BLaER1 treated with 17β-estradiol and CSF1 and Interleukin-3, amounts not matched to agents 10 nM and 100 nM (cell line): ENCODE measurements around the gene EIF4E2.
A peak's percentile ranks its signal among the peaks of the same experiment; 100 is the strongest.

Experiments
- H3K27ac ChIP-seq, 11 experiments: shearing (Covaris generic); formaldehyde crosslinking; 2 replicates each; pipeline ENCODE4 v1.8.1; 2022
- H3K27me3 ChIP-seq, 11 experiments: shearing (Covaris generic); formaldehyde crosslinking; 2 replicates each; pipeline ENCODE4 v1.8.1; 2022
- H3K36me3 ChIP-seq, 11 experiments: shearing (Covaris generic); formaldehyde crosslinking; 2 replicates each; pipeline ENCODE4 v1.8.1; 2022
- H3K4me1 ChIP-seq, 10 experiments: shearing (Covaris generic); formaldehyde crosslinking; 2 replicates each; pipeline ENCODE4 v1.8.1; 2022
- H3K4me2 ChIP-seq, 11 experiments: shearing (Covaris generic); formaldehyde crosslinking; 2 replicates each; pipeline ENCODE4 v1.8.1; 2022
- H3K4me3 ChIP-seq, 10 experiments: shearing (Covaris generic); formaldehyde crosslinking; 2 replicates each; pipeline ENCODE4 v1.8.1; 2022
- H3K9ac ChIP-seq, 11 experiments: shearing (Covaris generic); formaldehyde crosslinking; 2 replicates each; pipeline ENCODE4 v1.8.1; 2022
- H3K9me3 ChIP-seq, 11 experiments: shearing (Covaris generic); formaldehyde crosslinking; replicated peaks in 1 of 11; 2 replicates each; pipeline ENCODE4 v1.8.1; 2022
- H4K20me1 ChIP-seq, 11 experiments: shearing (Covaris generic); formaldehyde crosslinking; 2 replicates each; pipeline ENCODE4 v1.8.1; 2022
- Cebpa-rat ChIP-seq, 11 experiments: shearing (Covaris generic); IDR thresholded peaks; 2 replicates each; pipeline ENCODE4 v1.8.1; 2022

Gene EIF4E2

DNA sequence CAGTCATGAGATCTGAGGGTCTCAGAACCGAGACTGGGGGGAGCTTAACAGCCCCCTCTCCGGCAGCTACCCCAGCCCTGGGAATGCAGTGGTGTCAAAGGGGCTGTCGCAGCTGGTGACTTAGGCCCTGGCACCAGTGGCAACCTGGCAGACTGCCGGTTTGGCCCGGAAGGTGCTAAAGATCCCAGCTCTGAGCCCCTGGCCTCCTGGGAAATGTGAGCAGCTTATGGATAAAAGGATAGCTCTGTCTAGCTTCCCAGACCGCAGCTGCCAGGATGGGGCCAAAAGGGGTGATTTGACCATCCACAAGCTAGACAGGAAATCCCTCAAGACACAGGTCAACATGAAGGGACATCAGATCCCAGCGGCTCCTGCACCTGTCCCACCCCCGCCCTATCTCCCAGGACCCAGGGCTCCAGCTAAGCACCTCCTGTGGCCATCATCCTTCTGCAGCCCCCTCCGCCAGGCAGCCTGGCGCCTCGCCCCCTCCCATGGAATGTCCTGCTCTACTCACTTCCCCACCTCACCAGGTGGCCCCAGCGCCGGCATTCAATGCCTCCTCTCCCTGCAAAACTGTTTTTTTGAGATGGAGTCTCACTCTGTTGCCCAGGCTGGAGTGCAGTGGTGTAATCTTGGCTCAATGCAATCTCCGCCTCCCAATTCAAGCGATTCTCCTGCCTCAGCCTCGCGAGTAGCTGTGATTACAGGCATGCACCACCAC is 49.7 kb downstream of the EIF4E2 start:
- no peak overlapping the region for H3K27ac ChIP-seq

DNA sequence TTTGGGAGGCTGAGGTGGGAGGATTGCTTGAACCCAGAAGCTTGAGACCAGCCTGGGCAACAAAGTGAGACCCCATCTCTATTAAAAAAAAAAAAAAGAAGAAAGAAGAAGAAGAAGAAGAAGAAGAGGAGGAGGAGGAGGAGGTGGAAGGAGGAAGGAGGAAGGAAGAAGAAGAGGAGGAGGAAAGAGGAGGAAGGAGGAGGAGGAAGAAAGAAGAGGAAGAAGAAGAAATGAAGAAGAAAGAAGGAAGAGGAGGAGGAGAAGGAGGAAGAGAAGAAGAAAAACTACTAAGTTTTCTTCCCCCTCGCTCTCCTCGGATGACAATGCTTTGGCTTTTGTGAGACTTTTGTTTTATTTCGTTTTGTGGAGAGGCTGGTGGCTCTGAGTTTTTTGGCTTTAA is 52.8 kb downstream of the EIF4E2 start:
- Histone ChIP-seq H3K4me3 (no peak overlapping the region), H3K4me1 (peaks cover 14 to 25% (median 21%) of the 10 kb centered on the region in 10 experiments; a peak in 19 of 20 replicates), H4K20me1 (no peaks in the 10 kb centered on the region), H3K9me3 (no peaks in the 10 kb centered on the region), H3K27ac (no peak overlapping the region), H3K4me2 (peak overlapping the region in 9 of 11 experiments; percentile 18 to 61 (median 40); a peak in 14 of 22 replicates), H3K27me3 (no peaks in the 10 kb centered on the region), H3K9ac (no peak overlapping the region), H3K36me3 (no peaks in the 10 kb centered on the region)
- TF ChIP-seq Cebpa-rat (IDR thresholded peaks at IDR 0.05) = no peak

More for the DNA sequence above, 49.7 kb downstream of the EIF4E2 start:
- no peaks in the 10 kb centered on the region for H3K9me3 ChIP-seq
- H3K4me3 ChIP-seq = no peak overlapping the region
- H3K9ac ChIP-seq = no peak overlapping the region
- no peaks in the 10 kb centered on the region for H3K36me3 ChIP-seq
- H3K27me3 ChIP-seq = no peaks in the 10 kb centered on the region
- H3K4me2 ChIP-seq = no peak overlapping the region
- no peaks in the 10 kb centered on the region for H4K20me1 ChIP-seq
- peaks cover 10 to 19% (median 16%) of the 10 kb centered on the region in 10 experiments; a peak in 19 of 20 replicates for H3K4me1 ChIP-seq
- no peak for TF ChIP-seq Cebpa-rat (IDR thresholded peaks at IDR 0.05)

DNA sequence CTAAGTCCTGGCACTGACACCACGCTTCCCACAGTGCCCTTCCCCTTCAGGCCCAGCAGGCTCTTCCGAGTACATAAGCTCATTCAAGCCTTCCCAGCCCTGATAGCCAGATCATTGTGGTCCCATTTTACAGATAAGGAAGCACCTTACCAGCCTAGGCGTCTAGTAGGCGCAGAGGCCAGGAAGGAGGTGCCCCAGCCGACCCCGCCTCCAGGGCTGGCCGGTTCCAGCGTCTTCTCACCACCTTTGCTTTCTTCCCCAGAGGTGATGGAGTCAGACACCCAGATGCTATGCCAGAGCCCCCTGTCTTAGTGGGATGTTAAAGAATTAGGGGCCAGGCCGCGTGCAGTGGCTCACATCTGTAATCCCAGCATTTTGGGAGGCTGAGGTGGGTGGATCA is 54.0 kb downstream of the EIF4E2 start:
- Histone ChIP-seq H3K4me2 (peak overlapping the region in 10 of 11 experiments; percentile 9 to 61 (median 39); a peak in 11 of 22 replicates), H3K9ac (no peak overlapping the region), H3K4me3 (no peak overlapping the region), H3K27me3 (no peaks in the 10 kb centered on the region), H3K9me3 (no peaks in the 10 kb centered on the region), H3K4me1 (peaks cover 14 to 25% (median 21%) of the 10 kb centered on the region in 10 experiments; a peak in 19 of 20 replicates), H3K27ac (no peak overlapping the region), H4K20me1 (no peaks in the 10 kb centered on the region), H3K36me3 (no peaks in the 10 kb centered on the region)
- TF ChIP-seq Cebpa-rat (IDR thresholded peaks at IDR 0.05) = no peak

- Histone ChIP-seq H4K20me1 (no peaks in the 10 kb centered on the region), H3K9me3 (no peaks in the 10 kb centered on the region), H3K9ac (no peak overlapping the region), H3K27me3 (no peaks in the 10 kb centered on the region), H3K27ac (no peak overlapping the region), H3K4me3 (no peak overlapping the region), H3K4me1 (peaks cover 14 to 25% (median 21%) of the 10 kb centered on the region in 10 experiments; a peak in 19 of 20 replicates), H3K36me3 (no peaks in the 10 kb centered on the region), H3K4me2 (no peak overlapping the region)
- TF ChIP-seq Cebpa-rat (IDR thresholded peaks at IDR 0.05) = no peak
Measured at GRCh38 chr2:232607011-232607410, 56.5 kb downstream of the EIF4E2 start.

- no peak for TF ChIP-seq Cebpa-rat (IDR thresholded peaks at IDR 0.05)
- Histone ChIP-seq H3K27me3 (no peaks in the 10 kb centered on the region), H3K4me3 (no peak overlapping the region), H3K4me1 (peaks cover under 1 to 11% (median 6%) of the 10 kb centered on the region in 10 experiments; a peak in 10 of 20 replicates), H3K36me3 (no peaks in the 10 kb centered on the region), H3K4me2 (no peak overlapping the region), H3K9me3 (no peaks in the 10 kb centered on the region), H3K9ac (no peak overlapping the region), H4K20me1 (no peaks in the 10 kb centered on the region), H3K27ac (no peak overlapping the region)
Measured at GRCh38 chr2:232609607-232610006, 59.1 kb downstream of the EIF4E2 start.

DNA sequence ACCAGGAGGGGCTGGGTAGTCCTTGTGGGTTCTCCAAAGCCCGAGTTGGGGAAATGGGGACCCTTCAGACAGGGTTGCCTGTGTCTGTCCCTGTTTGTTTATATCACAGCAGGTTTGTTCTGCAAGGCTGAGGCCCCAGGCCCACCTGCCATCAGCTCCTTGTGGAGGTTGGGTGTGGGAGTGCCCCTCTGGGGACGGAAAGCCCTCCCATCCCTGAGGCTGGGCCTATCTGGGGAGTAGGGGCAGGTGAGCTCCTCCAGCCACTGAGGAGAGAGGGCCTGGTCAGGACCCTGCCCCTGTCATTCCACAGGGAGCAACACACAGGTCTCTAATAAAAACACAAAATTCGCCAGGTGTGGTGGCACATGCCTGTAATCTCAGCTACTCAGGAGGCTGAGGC is 59.6 kb downstream of the EIF4E2 start:
- no peak overlapping the region for H3K9ac ChIP-seq
- H3K27me3 ChIP-seq = no peaks in the 10 kb centered on the region
- no peak overlapping the region for H3K27ac ChIP-seq
- H3K9me3 ChIP-seq = no peaks in the 10 kb centered on the region
- H3K4me2 ChIP-seq = no peak overlapping the region
- H3K36me3 ChIP-seq = no peaks in the 10 kb centered on the region
- H4K20me1 ChIP-seq = no peaks in the 10 kb centered on the region
- no peak overlapping the region for H3K4me3 ChIP-seq
- H3K4me1 ChIP-seq = peaks cover 0 to 9% (median 4%) of the 10 kb centered on the region in 10 experiments; a peak in 10 of 20 replicates
- no peak for TF ChIP-seq Cebpa-rat (IDR thresholded peaks at IDR 0.05)

- H4K20me1 ChIP-seq = no peaks in the 10 kb centered on the region
- H3K27me3 ChIP-seq = no peaks in the 10 kb centered on the region
- H3K27ac ChIP-seq = no peak overlapping the region
- no peaks in the 10 kb centered on the region for H3K9me3 ChIP-seq
- no peak for TF ChIP-seq Cebpa-rat (IDR thresholded peaks at IDR 0.05)
- no peak overlapping the region for H3K9ac ChIP-seq
- no peak overlapping the region for H3K4me3 ChIP-seq
- no peak overlapping the region for H3K4me2 ChIP-seq
- H3K36me3 ChIP-seq = no peaks in the 10 kb centered on the region
- peaks cover 0 to 5% (median 3%) of the 10 kb centered on the region in 10 experiments; a peak in 4 of 20 replicates for H3K4me1 ChIP-seq
Measured at GRCh38 chr2:232611061-232611460, 60.6 kb downstream of the EIF4E2 start.

GRCh38 chr2:232611559-232612218 is 61.2 kb downstream of the EIF4E2 start:
- Histone ChIP-seq H3K9me3 (no peaks in the 10 kb centered on the region), H3K4me2 (no peak overlapping the region), H3K27ac (no peak overlapping the region)

GRCh38 chr2:232613538-232614134 is 63.1 kb downstream of the EIF4E2 start:
- Histone ChIP-seq H3K4me1 (no peaks in the 10 kb centered on the region), H3K4me3 (no peak overlapping the region), H3K27me3 (no peaks in the 10 kb centered on the region), H3K4me2 (no peak overlapping the region), H3K9me3 (no peaks in the 10 kb centered on the region), H3K36me3 (no peaks in the 10 kb centered on the region), H3K9ac (no peak overlapping the region), H3K27ac (no peak overlapping the region), H4K20me1 (no peaks in the 10 kb centered on the region)
- TF ChIP-seq Cebpa-rat (IDR thresholded peaks at IDR 0.05) = no peak

More at GRCh38 chr2:232611559-232612218, 61.2 kb downstream of the EIF4E2 start:
- no peak overlapping the region for H3K4me3 ChIP-seq
- H3K4me1 ChIP-seq = no peaks in the 10 kb centered on the region
- H4K20me1 ChIP-seq = no peaks in the 10 kb centered on the region
- TF ChIP-seq Cebpa-rat (IDR thresholded peaks at IDR 0.05) = no peak
- no peaks in the 10 kb centered on the region for H3K27me3 ChIP-seq
- H3K36me3 ChIP-seq = no peaks in the 10 kb centered on the region
- no peak overlapping the region for H3K9ac ChIP-seq
